ENCODE data around the gene GOLPH3.
A peak's percentile ranks its signal among the peaks of the same experiment; 100 is the strongest.

GOLPH3 gene

GRCh38 chr5:32195265-32195664, 21.1 kb upstream of the GOLPH3 start:
- no peaks in the 10 kb centered on the region for H3K36me3 ChIP-seq (ENCODE audit: control insufficient read depth in 4 of 4, insufficient read depth in 4 of 4, low read length in 3 of 4)
- POLR2A ChIA-PET: no interaction called here
- H3K9me3 ChIP-seq (ENCODE audit: control extremely low read depth in 1 of 5, control insufficient read depth in 4 of 5, insufficient read depth in 2 of 5, low read depth in 1 of 5, low read length in 4 of 5): no peaks in the 10 kb centered on the region
- H3K4me3 ChIP-seq (ENCODE audit: control insufficient read depth in 1 of 7, extremely low read depth in 1 of 7, insufficient read depth in 4 of 7, low read depth in 2 of 7, low read length in 6 of 7): no peak overlapping the region
- H3K27ac ChIP-seq (ENCODE audit: insufficient read depth in 1 of 2, low read depth in 1 of 2, low read length in 2 of 2, poor library complexity in 1 of 2, severe bottlenecking in 2 of 2): no peak overlapping the region
- no peaks in the 10 kb centered on the region for H3K27me3 ChIP-seq (replicated peaks in 2 of 5; ENCODE audit: control insufficient read depth in 4 of 5, insufficient read depth in 5 of 5, low read length in 4 of 5)
- peaks cover 0 to 53% (median 26%) of the 10 kb centered on the region in 4 experiments for H3K4me1 ChIP-seq (ENCODE audit: control extremely low read depth in 1 of 4, control insufficient read depth in 4 of 4, insufficient read depth in 4 of 4, low read length in 3 of 4)
- CTCF ChIA-PET: interaction anchor here (0.6 to 1.5 kb wide), 4 partner anchors 11 to 38 kb away, joined by 3 read pairs; no protein-coding TSS in a partner anchor
- DNase-seq: no peak
- 97% methylated on average over 5 of the region's 5 CpGs for WGBS (ENCODE audit: insufficient coverage)

- CTCF ChIA-PET: interaction anchor here (0.7 to 2.8 kb wide), 7 partner anchors 9 to 136 kb away, joined by 3 to 7 read pairs (median 4); no protein-coding TSS in a partner anchor
Observed at GRCh38 chr5:32193591-32193990, 19.5 kb upstream of the GOLPH3 start.

GRCh38 chr5:32190095-32190494, 16.0 kb upstream of the GOLPH3 start:
- CTCF ChIA-PET: interaction anchor here (0.7 to 2.1 kb wide), 6 partner anchors 8 to 41 kb away, joined by 3 to 8 read pairs (median 4); no protein-coding TSS in a partner anchor
- WGBS (ENCODE audit: insufficient coverage): 16% methylated on average over 3 of the region's 5 CpGs
- no peaks in the 10 kb centered on the region for H3K27me3 ChIP-seq (replicated peaks in 2 of 5; ENCODE audit: control insufficient read depth in 4 of 5, insufficient read depth in 5 of 5, low read length in 4 of 5)
- H3K9me3 ChIP-seq (ENCODE audit: control extremely low read depth in 1 of 5, control insufficient read depth in 4 of 5, insufficient read depth in 2 of 5, low read depth in 1 of 5, low read length in 4 of 5): no peaks in the 10 kb centered on the region
- no peaks in the 10 kb centered on the region for H3K36me3 ChIP-seq (ENCODE audit: control insufficient read depth in 4 of 4, insufficient read depth in 4 of 4, low read length in 3 of 4)
- no peak overlapping the region for H3K27ac ChIP-seq (ENCODE audit: insufficient read depth in 1 of 2, low read depth in 1 of 2, low read length in 2 of 2, poor library complexity in 1 of 2, severe bottlenecking in 2 of 2)
- POLR2A ChIA-PET: interaction anchor here (0.6 kb wide), 2 partner anchors 24 to 25 kb away, joined by 3 to 4 read pairs; no protein-coding TSS in a partner anchor
- no peak for DNase-seq
- H3K4me3 ChIP-seq (ENCODE audit: control insufficient read depth in 1 of 7, extremely low read depth in 1 of 7, insufficient read depth in 4 of 7, low read depth in 2 of 7, low read length in 6 of 7): no peak overlapping the region
- H3K4me1 ChIP-seq (ENCODE audit: control extremely low read depth in 1 of 4, control insufficient read depth in 4 of 4, insufficient read depth in 4 of 4, low read length in 3 of 4): peaks cover 0 to 41% (median 21%) of the 10 kb centered on the region in 4 experiments

More at GRCh38 chr5:32193591-32193990, 19.5 kb upstream of the GOLPH3 start:
- Histone ChIP-seq H3K27me3 (replicated peaks in 2 of 5; ENCODE audit: control insufficient read depth in 4 of 5, insufficient read depth in 5 of 5, low read length in 4 of 5) (no peaks in the 10 kb centered on the region), H3K9me3 (ENCODE audit: control extremely low read depth in 1 of 5, control insufficient read depth in 4 of 5, insufficient read depth in 2 of 5, low read depth in 1 of 5, low read length in 4 of 5) (no peaks in the 10 kb centered on the region), H3K4me1 (ENCODE audit: control extremely low read depth in 1 of 4, control insufficient read depth in 4 of 4, insufficient read depth in 4 of 4, low read length in 3 of 4) (peaks cover 0 to 49% (median 24%) of the 10 kb centered on the region in 4 experiments), H3K36me3 (ENCODE audit: control insufficient read depth in 4 of 4, insufficient read depth in 4 of 4, low read length in 3 of 4) (no peaks in the 10 kb centered on the region), H3K4me3 (ENCODE audit: control insufficient read depth in 1 of 7, extremely low read depth in 1 of 7, insufficient read depth in 4 of 7, low read depth in 2 of 7, low read length in 6 of 7) (peak overlapping the region in 6 of 7 experiments; percentile 30 to 62 (median 46)), H3K27ac (ENCODE audit: insufficient read depth in 1 of 2, low read depth in 1 of 2, low read length in 2 of 2, poor library complexity in 1 of 2, severe bottlenecking in 2 of 2) (peak overlapping the region; percentile 81 to 90)
- WGBS (ENCODE audit: insufficient coverage): 0% methylated on average over 7 of the region's 7 CpGs
- peak; percentile 91 to 98 (median 98) for DNase-seq
- POLR2A ChIA-PET: interaction anchor here (0.6 to 2.2 kb wide), 3 partner anchors 9 to 19 kb away, joined by 4 to 15 read pairs (median 4); partner anchors contain the start of gene GOLPH3

- ChIA-PET POLR2A (no interaction called here), CTCF (no interaction called here)
- H3K4me1 ChIP-seq (ENCODE audit: control extremely low read depth in 1 of 4, control insufficient read depth in 4 of 4, insufficient read depth in 4 of 4, low read length in 3 of 4): peaks cover 0 to 25% (median 8%) of the 10 kb centered on the region in 4 experiments
- no peak overlapping the region for H3K4me3 ChIP-seq (ENCODE audit: control insufficient read depth in 1 of 7, extremely low read depth in 1 of 7, insufficient read depth in 4 of 7, low read depth in 2 of 7, low read length in 6 of 7)
- H3K9me3 ChIP-seq (ENCODE audit: control extremely low read depth in 1 of 5, control insufficient read depth in 4 of 5, insufficient read depth in 2 of 5, low read depth in 1 of 5, low read length in 4 of 5): no peaks in the 10 kb centered on the region
- H3K27ac ChIP-seq (ENCODE audit: insufficient read depth in 1 of 2, low read depth in 1 of 2, low read length in 2 of 2, poor library complexity in 1 of 2, severe bottlenecking in 2 of 2): no peak overlapping the region
- no peaks in the 10 kb centered on the region for H3K27me3 ChIP-seq (replicated peaks in 2 of 5; ENCODE audit: control insufficient read depth in 4 of 5, insufficient read depth in 5 of 5, low read length in 4 of 5)
- no peaks in the 10 kb centered on the region for H3K36me3 ChIP-seq (ENCODE audit: control insufficient read depth in 4 of 4, insufficient read depth in 4 of 4, low read length in 3 of 4)
- DNase-seq: no peak
Observed at GRCh38 chr5:32187675-32188074, 13.6 kb upstream of the GOLPH3 start.

- Histone ChIP-seq H3K27me3 (replicated peaks in 2 of 5; ENCODE audit: control insufficient read depth in 4 of 5, insufficient read depth in 5 of 5, low read length in 4 of 5) (no peaks in the 10 kb centered on the region), H3K27ac (ENCODE audit: insufficient read depth in 1 of 2, low read depth in 1 of 2, low read length in 2 of 2, poor library complexity in 1 of 2, severe bottlenecking in 2 of 2) (no peak overlapping the region), H3K4me3 (ENCODE audit: control insufficient read depth in 1 of 7, extremely low read depth in 1 of 7, insufficient read depth in 4 of 7, low read depth in 2 of 7, low read length in 6 of 7) (no peak overlapping the region), H3K9me3 (ENCODE audit: control extremely low read depth in 1 of 5, control insufficient read depth in 4 of 5, insufficient read depth in 2 of 5, low read depth in 1 of 5, low read length in 4 of 5) (no peaks in the 10 kb centered on the region), H3K4me1 (ENCODE audit: control extremely low read depth in 1 of 4, control insufficient read depth in 4 of 4, insufficient read depth in 4 of 4, low read length in 3 of 4) (peaks cover 0 to 9% (median 7%) of the 10 kb centered on the region in 4 experiments), H3K36me3 (ENCODE audit: control insufficient read depth in 4 of 4, insufficient read depth in 4 of 4, low read length in 3 of 4) (no peaks in the 10 kb centered on the region)
- CTCF ChIA-PET: no interaction called here
- peak in 2 of 3 donors; percentile 46 to 54 for DNase-seq
- WGBS (ENCODE audit: insufficient coverage): 43% methylated on average over 5 of the region's 5 CpGs
- POLR2A ChIA-PET: no interaction called here
Observed at GRCh38 chr5:32182463-32183063, 8.4 kb upstream of the GOLPH3 start.

GRCh38 chr5:32173267-32174010, 680 bp downstream of the GOLPH3 start:
- Histone ChIP-seq H3K27ac (ENCODE audit: insufficient read depth in 1 of 2, low read depth in 1 of 2, low read length in 2 of 2, poor library complexity in 1 of 2, severe bottlenecking in 2 of 2) (peak overlapping the region; percentile 94 to 96), H3K27me3 (replicated peaks in 2 of 5; ENCODE audit: control insufficient read depth in 4 of 5, insufficient read depth in 5 of 5, low read length in 4 of 5) (no peaks in the 10 kb centered on the region), H3K4me3 (ENCODE audit: control insufficient read depth in 1 of 7, extremely low read depth in 1 of 7, insufficient read depth in 4 of 7, low read depth in 2 of 7, low read length in 6 of 7) (peak overlapping the region; percentile 74 to 100 (median 94)), H3K4me1 (ENCODE audit: control extremely low read depth in 1 of 4, control insufficient read depth in 4 of 4, insufficient read depth in 4 of 4, low read length in 3 of 4) (peaks cover 6 to 48% (median 30%) of the 10 kb centered on the region in 4 experiments), H3K9me3 (ENCODE audit: control extremely low read depth in 1 of 5, control insufficient read depth in 4 of 5, insufficient read depth in 2 of 5, low read depth in 1 of 5, low read length in 4 of 5) (no peaks in the 10 kb centered on the region), H3K36me3 (ENCODE audit: control insufficient read depth in 4 of 4, insufficient read depth in 4 of 4, low read length in 3 of 4) (peaks cover 3 to 29% (median 13%) of the 10 kb centered on the region in 4 experiments)
- ChIA-PET CTCF (interaction anchor here (0.7 to 1.9 kb wide), 7 partner anchors 8 to 59 kb away, joined by 3 to 9 read pairs (median 4); no protein-coding TSS in a partner anchor), POLR2A (interaction anchor here (0.7 to 2.1 kb wide), 6 partner anchors 8 to 58 kb away, joined by 3 to 15 read pairs (median 5); no protein-coding TSS in a partner anchor)
- whole genome bisulfite sequencing (ENCODE audit: insufficient coverage): 0% methylated on average over 47 of the region's 74 CpGs
- DNase-seq: peak; percentile 30 to 81 (median 68)
